DLD1 (cell line): ENCODE measurements around the gene LIX1.
"Not testable (repeated sequence)": the region's sequence is repeated elsewhere in the genome, so short reads cannot be mapped to it uniquely, and the experiment has no call there.

Experiments
- in situ Hi-C: cut with HindIII; loops from 2 replicates; pipeline ENCODE4 v1.10.0; 2017; ENCODE audit warnings: low sequenced_read_pairs

LIX1 gene

GRCh38 chr5:97106216-97106581 lies 36.2 kb downstream of the LIX1 start:
- in situ Hi-C loops: no loop called here

GRCh38 chr5:97105501-97106215 lies 36.8 kb downstream of the LIX1 start:
- in situ Hi-C loops: no loop called here

- in situ Hi-C loops: no loop called here
These were observed 40.4 kb downstream of the LIX1 start for GRCh38 chr5:97102010-97102470.

- in situ Hi-C loops: no loop called here
These were observed 41.1 kb downstream of the LIX1 start for GRCh38 chr5:97101189-97101910.

GRCh38 chr5:97100476-97100875 lies 41.9 kb downstream of the LIX1 start:
- in situ Hi-C loops: no loop called here

GRCh38 chr5:97098922-97099321 lies 43.5 kb downstream of the LIX1 start:
- in situ Hi-C loops: no loop called here

- in situ Hi-C loops: no loop called here
These were observed 44.8 kb downstream of the LIX1 start for GRCh38 chr5:97097326-97098230.

GRCh38 chr5:97096846-97097245 lies 45.6 kb downstream of the LIX1 start:
- in situ Hi-C loops: no loop called here

- in situ Hi-C loops: no loop called here
These were observed 46.2 kb downstream of the LIX1 start for GRCh38 chr5:97096191-97096590.

GRCh38 chr5:97095318-97095732 lies 47.1 kb downstream of the LIX1 start:
- in situ Hi-C loops: no loop called here

- in situ Hi-C loops: no loop called here
These were observed 47.7 kb downstream of the LIX1 start for GRCh38 chr5:97094579-97095317.

GRCh38 chr5:97093193-97093592 lies 49.2 kb downstream of the LIX1 start:
- in situ Hi-C loops: no loop called here

GRCh38 chr5:97090944-97091343 lies 51.5 kb downstream of the LIX1 start:
- in situ Hi-C loops: no loop called here

- in situ Hi-C loops: no loop called here
These were observed 53.1 kb downstream of the LIX1 start for GRCh38 chr5:97089149-97089801.

GRCh38 chr5:97088774-97089148 lies 53.6 kb downstream of the LIX1 start:
- in situ Hi-C loops: no loop called here

- in situ Hi-C loops: no loop called here
These were observed 55.3 kb downstream of the LIX1 start for GRCh38 chr5:97087138-97087537.

GRCh38 chr5:97085459-97086181 lies 56.8 kb downstream of the LIX1 start:
- in situ Hi-C loops: no loop called here

GRCh38 chr5:97084782-97085458 lies 57.5 kb downstream of the LIX1 start:
- in situ Hi-C loops: not testable (repeated sequence)
